ENCODE data around the gene SYT2.
"Not testable (repeated sequence)": the region's sequence is repeated elsewhere in the genome, so short reads cannot be mapped to it uniquely, and the experiment has no call there.

Gene SYT2

GRCh38 chr1:202710070-202711045 lies at the start of gene SYT2:
TSS of gene SYT2 (minus strand) at chr1:202710454. CDS start at chr1:202605772, 104,682 bp downstream.
- no peak within 1 kb of the TSS for H2AFZ ChIP-seq (ENCODE audit: low read length, unreplicated experiment)
- H3K27ac ChIP-seq (ENCODE audit: low read depth, low read length), result no peak within 1 kb of the TSS
- H3K79me2 ChIP-seq (ENCODE audit: control insufficient read depth, insufficient read depth, low read length, unreplicated experiment), result no peaks in the 10 kb centered on the region
- peak within 1 kb of the TSS; percentile 31 for H3K4me3 ChIP-seq (ENCODE audit: low read depth, low read length)
- H3K36me3 ChIP-seq (ENCODE audit: insufficient read depth, low read length), result no peaks in the 10 kb centered on the region
- peaks cover 4% of the 10 kb centered on the region for H3K4me1 ChIP-seq (ENCODE audit: control insufficient read depth, insufficient read depth, low read length, unreplicated experiment)
- peaks cover 85% of the 10 kb centered on the region for H3K27me3 ChIP-seq (ENCODE audit: insufficient read depth, low read length)

GRCh38 chr1:202756391-202756790 lies 46.1 kb upstream of the SYT2 start:
- Histone ChIP-seq H3K4me3 (ENCODE audit: low read depth, low read length) (no peak overlapping the region), H3K27me3 (ENCODE audit: insufficient read depth, low read length) (no peaks in the 10 kb centered on the region), H3K4me1 (ENCODE audit: control insufficient read depth, insufficient read depth, low read length, unreplicated experiment) (no peaks in the 10 kb centered on the region), H3K79me2 (ENCODE audit: control insufficient read depth, insufficient read depth, low read length, unreplicated experiment) (no peaks in the 10 kb centered on the region), H3K36me3 (ENCODE audit: insufficient read depth, low read length) (peaks cover 65% of the 10 kb centered on the region), H2AFZ (ENCODE audit: low read length, unreplicated experiment) (no peak overlapping the region), H3K27ac (ENCODE audit: low read depth, low read length) (no peak overlapping the region)

GRCh38 chr1:202754293-202754692 lies 44.0 kb upstream of the SYT2 start:
- Histone ChIP-seq H3K79me2 (ENCODE audit: control insufficient read depth, insufficient read depth, low read length, unreplicated experiment) (no peaks in the 10 kb centered on the region), H3K4me3 (ENCODE audit: low read depth, low read length) (no peak overlapping the region), H3K36me3 (ENCODE audit: insufficient read depth, low read length) (peaks cover 63% of the 10 kb centered on the region), H3K27ac (ENCODE audit: low read depth, low read length) (no peak overlapping the region), H3K4me1 (ENCODE audit: control insufficient read depth, insufficient read depth, low read length, unreplicated experiment) (no peaks in the 10 kb centered on the region), H3K27me3 (ENCODE audit: insufficient read depth, low read length) (no peaks in the 10 kb centered on the region), H2AFZ (ENCODE audit: low read length, unreplicated experiment) (no peak overlapping the region)

- Histone ChIP-seq H3K4me3 (ENCODE audit: low read depth, low read length) (no peak overlapping the region), H3K36me3 (ENCODE audit: insufficient read depth, low read length) (peaks cover 56% of the 10 kb centered on the region), H3K4me1 (ENCODE audit: control insufficient read depth, insufficient read depth, low read length, unreplicated experiment) (no peaks in the 10 kb centered on the region), H3K27ac (ENCODE audit: low read depth, low read length) (no peak overlapping the region), H2AFZ (ENCODE audit: low read length, unreplicated experiment) (no peak overlapping the region), H3K79me2 (ENCODE audit: control insufficient read depth, insufficient read depth, low read length, unreplicated experiment) (no peaks in the 10 kb centered on the region), H3K27me3 (ENCODE audit: insufficient read depth, low read length) (no peaks in the 10 kb centered on the region)
Observed at GRCh38 chr1:202752774-202753173, 42.5 kb upstream of the SYT2 start.

- H3K27me3 ChIP-seq (ENCODE audit: insufficient read depth, low read length), result no peaks in the 10 kb centered on the region
- peaks cover 46% of the 10 kb centered on the region for H3K36me3 ChIP-seq (ENCODE audit: insufficient read depth, low read length)
- no peak overlapping the region for H2AFZ ChIP-seq (ENCODE audit: low read length, unreplicated experiment)
- no peak overlapping the region for H3K4me3 ChIP-seq (ENCODE audit: low read depth, low read length)
- H3K27ac ChIP-seq (ENCODE audit: low read depth, low read length), result no peak overlapping the region
- no peaks in the 10 kb centered on the region for H3K79me2 ChIP-seq (ENCODE audit: control insufficient read depth, insufficient read depth, low read length, unreplicated experiment)
- no peaks in the 10 kb centered on the region for H3K4me1 ChIP-seq (ENCODE audit: control insufficient read depth, insufficient read depth, low read length, unreplicated experiment)
Observed at GRCh38 chr1:202750761-202751160, 40.5 kb upstream of the SYT2 start.

- peaks cover 46% of the 10 kb centered on the region for H3K36me3 ChIP-seq (ENCODE audit: insufficient read depth, low read length)
- no peak overlapping the region for H3K27ac ChIP-seq (ENCODE audit: low read depth, low read length)
- H3K4me3 ChIP-seq (ENCODE audit: low read depth, low read length), result no peak overlapping the region
- H3K79me2 ChIP-seq (ENCODE audit: control insufficient read depth, insufficient read depth, low read length, unreplicated experiment), result no peaks in the 10 kb centered on the region
- no peak overlapping the region for H2AFZ ChIP-seq (ENCODE audit: low read length, unreplicated experiment)
- H3K27me3 ChIP-seq (ENCODE audit: insufficient read depth, low read length), result no peaks in the 10 kb centered on the region
- no peaks in the 10 kb centered on the region for H3K4me1 ChIP-seq (ENCODE audit: control insufficient read depth, insufficient read depth, low read length, unreplicated experiment)
Observed at GRCh38 chr1:202750024-202750423, 39.8 kb upstream of the SYT2 start.

- Histone ChIP-seq H3K4me1 (ENCODE audit: control insufficient read depth, insufficient read depth, low read length, unreplicated experiment) (no peaks in the 10 kb centered on the region), H3K79me2 (ENCODE audit: control insufficient read depth, insufficient read depth, low read length, unreplicated experiment) (no peaks in the 10 kb centered on the region), H3K36me3 (ENCODE audit: insufficient read depth, low read length) (peaks cover 44% of the 10 kb centered on the region), H3K27ac (ENCODE audit: low read depth, low read length) (no peak overlapping the region), H3K27me3 (ENCODE audit: insufficient read depth, low read length) (no peaks in the 10 kb centered on the region), H3K4me3 (ENCODE audit: low read depth, low read length) (no peak overlapping the region), H2AFZ (ENCODE audit: low read length, unreplicated experiment) (no peak overlapping the region)
Observed at GRCh38 chr1:202745323-202745888, 35.2 kb upstream of the SYT2 start.

- H2AFZ ChIP-seq (ENCODE audit: low read length, unreplicated experiment); H3K4me3 ChIP-seq (ENCODE audit: low read depth, low read length); H3K4me1 ChIP-seq (ENCODE audit: control insufficient read depth, insufficient read depth, low read length, unreplicated experiment); H3K27ac ChIP-seq (ENCODE audit: low read depth, low read length); H3K79me2 ChIP-seq (ENCODE audit: control insufficient read depth, insufficient read depth, low read length, unreplicated experiment); H3K27me3 ChIP-seq (ENCODE audit: insufficient read depth, low read length): not testable (repeated sequence)
- H3K36me3 ChIP-seq (ENCODE audit: insufficient read depth, low read length), result peaks cover 44% of the 10 kb centered on the region
Observed at GRCh38 chr1:202744770-202745169, 34.5 kb upstream of the SYT2 start.

- Histone ChIP-seq H3K27me3 (ENCODE audit: insufficient read depth, low read length) (no peaks in the 10 kb centered on the region), H3K36me3 (ENCODE audit: insufficient read depth, low read length) (peaks cover 46% of the 10 kb centered on the region), H2AFZ (ENCODE audit: low read length, unreplicated experiment) (no peak overlapping the region), H3K27ac (ENCODE audit: low read depth, low read length) (no peak overlapping the region), H3K4me3 (ENCODE audit: low read depth, low read length) (no peak overlapping the region), H3K79me2 (ENCODE audit: control insufficient read depth, insufficient read depth, low read length, unreplicated experiment) (no peaks in the 10 kb centered on the region), H3K4me1 (ENCODE audit: control insufficient read depth, insufficient read depth, low read length, unreplicated experiment) (no peaks in the 10 kb centered on the region)
Observed at GRCh38 chr1:202742496-202742895, 32.2 kb upstream of the SYT2 start.

GRCh38 chr1:202733251-202733650 lies 23.0 kb upstream of the SYT2 start:
- H3K27ac ChIP-seq (ENCODE audit: low read depth, low read length), result no peak overlapping the region
- H3K79me2 ChIP-seq (ENCODE audit: control insufficient read depth, insufficient read depth, low read length, unreplicated experiment), result no peaks in the 10 kb centered on the region
- no peaks in the 10 kb centered on the region for H3K27me3 ChIP-seq (ENCODE audit: insufficient read depth, low read length)
- peaks cover 46% of the 10 kb centered on the region for H3K36me3 ChIP-seq (ENCODE audit: insufficient read depth, low read length)
- H2AFZ ChIP-seq (ENCODE audit: low read length, unreplicated experiment), result no peak overlapping the region
- no peak overlapping the region for H3K4me3 ChIP-seq (ENCODE audit: low read depth, low read length)
- H3K4me1 ChIP-seq (ENCODE audit: control insufficient read depth, insufficient read depth, low read length, unreplicated experiment), result no peaks in the 10 kb centered on the region

GRCh38 chr1:202728951-202729350 lies 18.7 kb upstream of the SYT2 start:
- Histone ChIP-seq H3K4me3 (ENCODE audit: low read depth, low read length) (no peak overlapping the region), H3K4me1 (ENCODE audit: control insufficient read depth, insufficient read depth, low read length, unreplicated experiment) (no peaks in the 10 kb centered on the region), H3K36me3 (ENCODE audit: insufficient read depth, low read length) (peaks cover 36% of the 10 kb centered on the region; the same call in 1 of the 2 replicates), H3K27ac (ENCODE audit: low read depth, low read length) (no peak overlapping the region), H3K79me2 (ENCODE audit: control insufficient read depth, insufficient read depth, low read length, unreplicated experiment) (no peaks in the 10 kb centered on the region), H2AFZ (ENCODE audit: low read length, unreplicated experiment) (no peak overlapping the region), H3K27me3 (ENCODE audit: insufficient read depth, low read length) (no peaks in the 10 kb centered on the region)
